Effector CD8-positive, alpha-beta T cell (primary cell): ENCODE measurements around the gene HOXC4.
"Not testable (repeated sequence)": the region's sequence is repeated elsewhere in the genome, so short reads cannot be mapped to it uniquely, and the experiment has no call there.

Experiments used
- DNase-seq: peaks from one replicate; lab custom pipeline; 2025; lab: John Stamatoyannopoulos, UW

Gene HOXC4

DNA sequence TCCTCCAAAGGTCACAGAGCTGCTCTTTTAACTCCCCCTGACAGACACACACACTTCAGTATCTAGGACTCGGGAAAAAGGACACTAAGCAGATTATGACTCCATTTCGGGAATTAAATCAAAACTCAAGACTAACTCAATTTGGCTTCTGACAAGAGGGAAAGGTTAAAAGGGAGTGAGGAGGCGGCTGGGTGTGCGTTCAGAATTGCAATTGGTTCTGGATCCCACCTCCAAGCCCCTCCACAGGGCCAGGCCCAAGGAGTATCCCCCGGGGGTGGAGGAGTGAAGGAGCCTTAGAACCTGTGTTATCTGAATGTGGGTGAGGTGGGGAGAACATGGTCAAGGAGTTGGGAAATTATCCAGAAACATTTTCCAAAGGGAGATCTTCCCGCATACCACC is 35.8 kb downstream of the HOXC4 start:
- not testable (repeated sequence) for DNase-seq

GRCh38 chr12:54090312-54090711 is 36.7 kb downstream of the HOXC4 start:
- not testable (repeated sequence) for DNase-seq

GRCh38 chr12:54092943-54093342 is 39.3 kb downstream of the HOXC4 start:
- not testable (repeated sequence) for DNase-seq

- DNase-seq = not testable (repeated sequence)
Measured at GRCh38 chr12:54095928-54096327, 42.3 kb downstream of the HOXC4 start.

DNA sequence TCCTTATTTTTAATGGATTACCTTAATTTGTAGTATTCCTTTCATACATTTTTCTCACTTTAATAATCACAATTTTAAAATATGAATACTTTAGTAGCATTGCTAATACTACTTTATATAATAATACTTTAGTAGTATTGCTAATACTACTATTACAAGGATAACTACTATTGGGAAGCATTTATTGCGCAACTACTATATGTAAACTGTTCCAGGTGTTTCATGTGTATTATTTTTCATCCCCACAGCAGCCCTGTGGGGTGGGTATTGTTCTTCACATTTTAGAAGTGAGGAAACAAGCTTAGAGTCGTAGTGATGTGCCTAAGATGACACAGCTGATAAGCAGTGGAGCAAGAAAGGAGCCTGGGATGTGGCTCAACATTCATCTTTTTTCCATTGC is 45.0 kb downstream of the HOXC4 start:
- DNase-seq = not testable (repeated sequence)

- not testable (repeated sequence) for DNase-seq
Measured at GRCh38 chr12:54100588-54100987, 47.0 kb downstream of the HOXC4 start.

- DNase-seq = not testable (repeated sequence)
Measured at GRCh38 chr12:54102223-54102622, 48.6 kb downstream of the HOXC4 start.

GRCh38 chr12:54103827-54104226 is 50.2 kb downstream of the HOXC4 start:
- not testable (repeated sequence) for DNase-seq
